Activated T-cell treated with anti-CD3 and anti-CD28 coated beads for 48 hours (primary cell): Measurements from ENCODE around the gene CD164L2.
"Not testable (repeated sequence)": the region's sequence is repeated elsewhere in the genome, so short reads cannot be mapped to it uniquely, and the experiment has no call there.

Experiments
- DNase-seq: peaks from one replicate; pipeline ENCODE4 v3.0.0-alpha.2; 2020; ENCODE audit warnings: low read depth

Gene CD164L2

DNA sequence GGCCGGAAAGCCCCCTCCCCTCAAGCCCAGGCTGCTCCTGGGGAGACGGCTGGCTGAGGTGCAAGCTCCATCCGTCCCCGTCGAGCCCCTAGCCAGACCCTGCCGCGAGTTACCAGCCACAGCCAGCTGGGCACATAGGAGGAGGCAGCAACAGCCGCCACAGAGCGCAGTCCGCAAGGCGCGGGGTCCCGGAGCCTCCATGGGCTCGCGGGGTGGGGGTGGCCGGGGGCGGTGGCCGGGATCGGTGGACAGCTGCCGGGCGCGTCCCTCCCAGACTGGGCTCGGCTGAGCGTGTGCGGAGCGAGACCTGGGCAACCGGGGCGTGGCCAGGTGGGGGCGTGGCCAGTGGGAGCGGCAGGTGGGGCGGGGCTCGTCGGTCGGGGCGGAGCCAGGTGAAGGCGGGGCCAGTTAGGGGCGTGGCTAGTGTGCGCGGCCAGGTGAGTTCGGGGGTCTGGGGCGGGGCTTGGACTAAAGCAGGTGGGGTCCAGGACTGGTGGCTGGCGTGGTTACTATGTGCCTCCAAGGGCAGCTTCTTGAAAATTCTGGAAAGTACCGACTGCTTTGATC is at the start of gene CD164L2:
CD164L2 (minus strand) TSS at position 295 of the 567 bp plus-strand sequence; CDS start at position 201, 94 bp downstream.
- DNase-seq = peak; percentile 46

DNA sequence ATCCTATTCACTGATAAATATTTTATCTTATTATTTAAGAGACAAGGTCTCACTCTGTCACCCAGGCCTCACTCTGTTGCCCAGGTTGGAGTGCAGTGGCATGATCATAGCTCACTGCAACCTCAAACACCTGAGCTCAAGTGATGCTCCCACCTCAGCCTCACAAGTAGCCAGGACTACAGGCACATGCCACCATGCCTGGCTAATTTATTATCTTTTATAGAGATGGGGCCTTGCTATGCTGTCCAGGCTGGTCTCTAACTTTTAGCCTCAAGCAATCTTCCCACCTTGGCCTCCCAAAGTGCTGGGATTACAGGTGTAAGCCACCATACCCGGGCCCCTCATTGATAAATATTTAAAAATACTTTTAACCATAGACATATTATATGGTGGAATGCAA is 49.6 kb upstream of the CD164L2 start:
- DNase-seq = not testable (repeated sequence)

DNA sequence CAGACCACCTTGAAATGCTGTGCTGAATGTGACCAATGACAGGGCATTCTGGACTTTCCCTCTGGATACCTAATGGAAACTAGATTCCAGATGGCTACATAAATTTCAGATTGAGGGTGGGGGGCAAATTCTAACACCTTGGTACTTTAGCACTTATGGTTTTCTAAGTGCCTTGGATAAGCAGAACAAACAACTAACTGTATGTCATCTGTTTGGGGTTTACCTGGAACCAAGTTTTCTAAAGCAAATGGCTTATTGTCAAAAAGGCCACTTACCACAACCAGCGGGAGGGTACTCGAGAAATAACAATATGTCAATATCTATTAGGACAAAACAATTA is 48.4 kb upstream of the CD164L2 start:
- no peak for DNase-seq

DNA sequence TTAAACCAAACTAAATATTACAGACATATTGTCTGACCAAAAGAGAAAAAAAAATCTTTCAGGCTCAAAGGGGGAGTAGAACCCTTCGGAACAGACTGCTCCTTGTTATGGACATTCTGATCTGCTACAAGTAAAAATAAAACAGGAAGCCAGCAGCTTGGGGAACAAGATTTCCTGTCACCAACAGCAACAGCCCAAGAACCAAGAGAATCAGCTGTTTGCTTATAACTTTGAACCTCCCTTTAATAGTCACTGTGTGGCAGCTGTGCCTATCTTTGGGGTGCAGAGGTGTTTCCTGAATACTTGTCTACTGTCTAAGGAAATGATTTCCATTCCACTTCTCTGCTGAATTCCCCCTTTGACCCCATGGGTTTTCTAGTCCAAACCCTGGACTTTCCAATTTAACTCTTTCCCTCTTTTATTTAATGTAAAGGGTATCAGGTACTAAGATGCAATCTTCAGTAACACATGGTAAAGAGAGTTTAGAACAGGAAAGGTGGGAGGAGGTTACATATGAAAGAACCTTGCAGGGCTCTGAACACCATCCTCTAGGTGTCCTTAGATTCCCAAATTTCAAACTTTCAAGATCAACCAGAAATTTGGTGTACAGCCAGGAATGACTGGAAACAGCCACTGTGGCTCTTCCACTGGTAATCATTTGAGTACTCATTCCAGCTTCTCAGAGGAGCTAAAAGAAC is 47.9 kb upstream of the CD164L2 start:
- no peak for DNase-seq

DNA sequence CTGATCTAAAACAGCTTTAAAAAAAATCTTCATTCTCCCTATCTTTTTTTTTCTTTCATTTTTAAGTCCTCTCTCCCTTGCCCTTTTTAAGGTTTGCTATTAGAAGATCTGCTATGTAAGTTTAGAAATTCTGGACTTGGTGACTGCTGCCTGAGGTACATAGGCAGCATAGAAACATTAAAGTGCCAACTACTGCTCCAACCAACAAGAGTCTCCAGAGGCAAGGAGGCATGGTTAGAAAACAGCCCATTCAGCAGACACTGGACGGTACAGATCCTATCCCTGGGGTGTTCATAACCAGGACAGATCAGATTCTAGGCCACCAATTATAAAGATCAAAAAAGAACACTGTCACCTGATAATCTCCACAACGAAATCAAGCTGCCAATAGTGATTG is 45.9 kb upstream of the CD164L2 start:
- DNase-seq = no peak

DNA sequence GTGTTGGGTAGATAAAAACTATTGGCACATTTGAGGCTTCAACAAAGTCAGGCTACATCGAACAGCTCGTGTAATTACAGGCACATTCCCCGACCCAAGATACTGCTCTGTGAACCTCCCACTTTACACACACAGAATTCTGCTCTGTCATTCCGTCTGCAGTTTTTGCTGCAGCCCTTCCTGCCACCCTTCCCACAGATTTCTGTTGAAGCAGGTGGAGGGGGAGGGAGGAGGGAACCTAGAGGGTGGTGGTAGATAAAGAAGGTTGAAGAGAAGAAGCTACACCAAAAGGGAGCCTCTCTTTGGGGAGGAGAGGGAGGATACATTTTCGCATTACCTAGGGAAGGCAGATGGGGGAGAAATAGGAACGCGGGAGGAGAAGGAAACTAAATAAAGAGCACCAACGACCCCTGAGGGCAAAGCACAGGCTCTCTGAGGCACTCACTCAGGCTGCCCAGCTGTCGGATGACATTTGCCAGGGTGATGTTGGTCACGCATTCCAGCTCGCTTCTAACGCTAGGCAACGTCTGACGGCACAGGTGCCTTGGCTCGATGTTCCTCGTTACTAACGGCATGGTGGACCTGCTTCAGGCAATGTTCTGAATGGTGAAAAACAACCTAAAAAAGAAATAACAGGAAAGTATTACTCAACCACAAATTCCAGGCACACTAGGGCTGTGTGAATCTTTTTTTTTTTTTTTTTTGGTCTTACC is 45.3 kb upstream of the CD164L2 start:
- peak; percentile 15 for DNase-seq

DNA sequence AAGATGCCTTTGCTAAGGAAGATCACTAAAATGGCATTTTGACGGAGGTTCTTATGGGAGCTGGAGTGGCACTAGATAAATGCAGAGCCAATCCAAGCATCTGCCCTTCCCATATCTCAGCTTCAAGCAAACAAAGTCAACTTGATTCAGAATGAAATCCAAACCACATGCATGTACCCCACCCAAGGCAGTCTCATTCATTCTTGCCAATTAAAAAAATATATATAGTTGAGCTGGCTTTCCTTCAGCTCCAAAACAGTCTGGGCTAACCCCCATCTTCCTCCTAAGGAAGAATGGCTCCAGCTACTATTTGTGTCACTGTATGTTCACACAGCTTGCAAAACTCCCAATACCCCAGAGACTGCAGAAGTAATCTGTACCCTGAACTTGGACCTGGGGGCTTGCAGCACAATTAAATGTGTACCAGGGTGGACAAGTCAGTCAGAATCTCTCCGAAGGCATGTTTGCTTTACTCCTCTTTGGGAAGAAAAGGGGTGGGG is 44.7 kb upstream of the CD164L2 start:
- DNase-seq = no peak

DNA sequence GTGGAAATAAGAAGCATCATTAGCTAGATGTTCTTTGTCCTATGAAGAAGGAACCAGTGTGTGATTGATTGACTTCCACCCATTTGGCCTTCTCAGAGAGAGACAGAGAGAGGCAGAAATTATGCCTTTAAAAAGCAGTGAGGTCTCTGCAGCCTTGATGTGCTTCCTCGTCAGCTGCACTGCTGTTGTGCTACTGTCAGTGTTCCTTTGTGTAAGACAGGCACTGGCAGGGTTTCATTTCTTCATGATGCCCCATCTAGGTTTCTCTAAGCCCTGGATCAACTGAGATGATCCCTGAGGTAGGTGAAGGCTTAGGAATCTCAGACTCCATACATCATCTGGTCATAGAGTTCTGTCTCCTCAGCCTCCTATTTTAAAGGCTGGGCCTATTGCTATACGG is 44.2 kb upstream of the CD164L2 start:
- DNase-seq = no peak

DNA sequence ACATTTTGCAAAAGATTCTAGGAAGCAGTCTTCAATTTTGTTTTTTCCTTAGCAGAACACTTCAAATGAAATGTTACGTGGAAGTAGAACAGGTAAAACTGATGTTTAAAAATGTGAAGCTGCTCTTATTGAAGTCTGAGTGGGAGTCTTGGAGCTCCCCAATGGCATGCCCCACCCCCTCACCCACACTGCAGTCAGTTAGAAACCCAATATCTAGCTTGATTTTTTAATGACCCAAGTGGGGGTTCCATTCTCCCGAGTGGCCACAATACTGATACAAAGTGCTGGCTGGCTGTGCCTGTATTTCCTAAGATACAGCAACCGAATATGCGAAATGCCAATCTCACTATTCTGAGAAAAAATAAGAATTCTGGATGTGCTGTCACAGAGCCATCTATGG is 40.6 kb upstream of the CD164L2 start:
- no peak for DNase-seq

DNA sequence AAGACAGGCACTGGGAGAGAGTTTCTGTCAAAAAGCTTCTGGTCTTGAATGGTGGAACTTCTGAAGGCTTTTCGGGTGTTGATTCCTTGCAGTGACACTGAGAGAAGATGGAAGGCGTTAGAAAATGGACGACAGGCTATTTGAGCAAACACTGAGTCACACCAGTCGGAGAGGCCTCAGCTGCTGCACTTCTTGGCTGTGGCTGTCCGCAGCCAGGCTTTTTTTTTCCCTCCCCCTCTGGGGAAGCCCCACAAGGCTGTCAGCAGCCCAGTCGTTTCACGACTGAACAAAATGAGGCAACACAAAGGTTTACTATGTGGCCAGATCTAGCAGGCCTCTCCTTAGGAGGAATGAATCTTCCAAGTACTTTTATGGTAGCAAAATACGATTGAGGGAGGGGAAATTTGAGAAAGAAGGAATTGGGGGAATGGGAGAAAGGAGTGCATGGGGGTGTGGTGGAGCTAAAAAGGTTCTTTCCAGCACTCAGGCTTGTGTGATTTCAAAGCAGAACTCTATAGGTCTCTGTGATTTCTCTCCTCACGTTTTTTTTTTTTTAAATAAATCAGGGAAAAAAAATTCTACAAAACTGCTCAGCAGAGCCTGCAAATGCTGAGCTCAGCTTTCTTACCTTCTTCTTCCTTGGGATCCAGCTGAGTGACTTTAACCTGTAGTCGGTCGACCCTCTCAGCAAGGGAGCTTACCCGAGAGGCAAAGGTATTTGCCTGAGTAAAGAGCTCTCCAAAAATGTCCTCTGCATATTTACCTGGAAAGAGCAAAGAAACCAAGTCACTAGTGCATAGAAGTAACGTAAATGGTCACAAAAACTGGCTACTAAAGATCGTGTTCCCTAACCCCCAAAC is 35.4 kb upstream of the CD164L2 start:
- peak; percentile 60 for DNase-seq

DNA sequence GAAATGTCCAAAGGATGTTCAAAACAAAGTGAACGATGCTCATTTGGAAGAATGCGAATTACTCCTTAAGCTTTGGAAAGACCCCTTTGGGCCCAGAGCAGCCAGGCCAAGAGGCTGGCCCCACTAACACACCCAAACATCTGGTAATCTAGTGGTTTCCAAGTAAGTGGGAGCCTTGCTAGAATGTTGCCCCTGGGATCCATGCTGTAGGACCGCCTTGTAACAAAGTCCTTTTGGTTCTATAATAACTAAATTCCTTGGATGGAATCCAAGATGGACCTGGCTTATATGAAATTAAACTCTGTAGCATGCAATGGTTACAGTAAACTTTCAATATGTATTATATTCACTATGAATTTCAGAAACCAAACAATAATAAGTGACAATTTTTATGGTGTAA is 34.6 kb upstream of the CD164L2 start:
- DNase-seq = no peak

DNA sequence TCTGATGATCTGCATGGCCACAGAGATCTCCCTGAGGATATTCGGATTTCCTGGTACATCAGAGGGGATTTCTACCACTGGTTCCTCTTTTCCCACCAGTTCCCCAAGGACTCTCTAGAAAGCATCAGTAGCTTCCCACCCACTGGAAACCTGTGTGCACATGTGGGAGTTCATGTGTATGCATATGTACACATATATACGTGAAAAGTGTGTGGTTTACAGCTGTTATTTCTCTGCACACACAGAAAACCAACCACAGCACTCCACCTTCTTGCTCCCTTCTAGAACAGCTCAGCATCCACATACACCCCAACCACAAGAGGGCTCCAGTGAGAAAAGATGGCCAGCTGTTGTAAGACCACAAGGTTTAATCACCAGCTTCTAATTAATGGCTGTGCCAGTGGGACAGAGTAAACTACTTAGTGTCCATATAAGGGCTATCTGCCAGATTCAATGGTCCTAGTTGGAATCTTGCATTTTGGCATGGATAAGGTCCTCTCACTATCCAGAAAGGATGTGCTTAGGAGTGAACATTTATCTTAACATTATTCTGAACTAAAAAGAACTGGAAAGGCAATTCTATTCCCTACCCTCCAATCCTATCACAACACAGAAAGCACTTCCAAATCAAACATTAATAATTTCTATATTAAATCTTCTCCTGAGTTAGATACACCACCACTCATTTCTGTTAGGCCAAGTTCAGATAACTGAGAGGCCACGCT is 33.4 kb upstream of the CD164L2 start:
- peak; percentile 18 for DNase-seq

DNA sequence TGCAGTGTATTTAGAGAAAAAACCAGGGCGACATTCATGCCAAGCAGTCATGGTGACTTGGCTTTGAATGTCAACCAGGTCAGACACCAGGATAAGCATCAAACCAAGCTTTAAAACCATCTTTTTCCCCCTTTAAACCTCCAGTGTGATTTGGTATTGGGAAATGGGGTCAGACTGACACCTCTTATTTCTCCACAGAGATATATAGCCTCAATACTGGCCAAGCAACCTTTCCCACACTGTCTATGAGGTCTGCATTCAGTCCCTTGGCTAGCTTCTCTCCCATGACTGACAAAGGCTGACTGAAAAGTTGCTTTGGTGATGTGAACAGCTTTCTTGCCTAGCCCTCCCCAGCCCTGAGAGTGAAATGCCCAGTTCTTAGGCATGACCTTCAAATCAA is 31.0 kb upstream of the CD164L2 start:
- DNase-seq = no peak

DNA sequence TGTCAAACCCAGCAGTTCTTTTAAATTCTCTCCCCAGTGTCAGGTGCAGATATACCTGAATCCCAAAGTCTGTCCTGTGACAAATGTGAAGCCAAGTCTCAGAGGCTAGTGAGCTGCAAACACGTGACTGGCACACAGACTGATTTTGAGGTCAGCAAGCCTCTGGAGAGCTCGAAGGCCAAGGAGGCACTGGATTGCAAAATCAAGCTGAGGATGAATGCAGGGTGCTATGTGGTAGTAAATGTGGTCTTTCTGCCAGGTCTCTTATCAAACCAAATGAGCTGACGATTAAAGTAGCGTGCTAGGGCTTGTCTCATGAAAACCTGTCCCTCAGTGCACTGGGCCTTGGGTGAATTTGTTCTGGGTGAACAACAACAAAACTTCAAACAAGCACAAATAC is 29.9 kb upstream of the CD164L2 start:
- no peak for DNase-seq

DNA sequence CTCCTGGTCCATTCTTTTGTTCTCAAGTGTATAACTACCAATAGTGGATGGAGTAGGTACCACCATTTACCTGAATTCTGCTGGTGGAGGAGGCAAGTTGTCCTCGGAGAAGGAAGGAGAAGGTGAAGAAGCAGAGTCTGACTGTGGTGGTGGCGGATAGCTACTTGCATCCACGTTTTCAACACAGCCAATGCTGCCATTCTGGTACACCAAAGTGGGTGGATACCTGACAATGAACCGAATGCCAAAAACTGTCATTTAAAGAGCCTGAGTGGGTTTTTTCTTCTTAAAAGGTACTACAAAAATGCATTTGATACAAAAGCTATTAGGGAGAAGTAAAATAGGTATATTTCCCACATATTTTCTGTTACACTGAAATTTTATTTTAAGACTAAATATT is 29.4 kb upstream of the CD164L2 start:
- no peak for DNase-seq

DNA sequence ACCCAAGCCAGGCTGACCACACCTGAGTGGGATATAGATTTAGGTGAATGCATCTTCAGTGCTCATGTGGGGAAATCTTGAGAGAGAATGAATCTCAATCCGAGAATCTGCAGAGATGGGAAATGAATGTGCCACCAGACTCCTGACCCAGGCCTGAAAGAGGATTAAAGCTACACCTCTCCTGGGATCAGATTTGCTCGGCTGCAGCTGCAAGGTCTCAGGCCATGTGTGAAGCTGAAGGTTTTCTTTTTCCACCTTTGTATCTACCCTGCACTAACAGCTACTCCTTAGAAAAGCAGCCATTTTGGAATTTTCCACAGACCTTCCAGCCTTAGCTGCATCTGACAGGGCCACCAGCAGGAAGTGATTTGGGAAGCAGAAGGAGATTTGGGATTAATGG is 27.6 kb upstream of the CD164L2 start:
- DNase-seq = no peak

DNA sequence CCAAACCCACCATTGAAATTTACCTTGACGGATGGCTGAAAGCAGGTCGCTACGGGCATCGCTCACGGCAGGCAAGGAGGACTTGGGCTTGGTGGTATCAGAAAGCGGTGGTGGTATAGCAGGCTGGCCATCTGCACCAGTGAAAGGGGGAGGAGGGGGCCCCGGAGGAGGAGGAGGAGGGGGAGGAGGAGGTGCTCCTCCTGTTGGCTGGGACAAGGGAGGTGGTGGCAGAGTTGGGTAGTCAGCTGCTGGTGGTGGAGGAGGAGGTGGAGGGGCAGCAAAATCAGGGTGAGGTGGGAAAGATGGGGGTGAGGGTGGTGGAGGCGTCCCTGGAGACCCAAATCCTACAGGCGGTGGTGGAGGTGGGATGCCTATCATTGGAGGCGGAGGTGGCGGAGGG is 26.5 kb upstream of the CD164L2 start:
- no peak for DNase-seq

DNA sequence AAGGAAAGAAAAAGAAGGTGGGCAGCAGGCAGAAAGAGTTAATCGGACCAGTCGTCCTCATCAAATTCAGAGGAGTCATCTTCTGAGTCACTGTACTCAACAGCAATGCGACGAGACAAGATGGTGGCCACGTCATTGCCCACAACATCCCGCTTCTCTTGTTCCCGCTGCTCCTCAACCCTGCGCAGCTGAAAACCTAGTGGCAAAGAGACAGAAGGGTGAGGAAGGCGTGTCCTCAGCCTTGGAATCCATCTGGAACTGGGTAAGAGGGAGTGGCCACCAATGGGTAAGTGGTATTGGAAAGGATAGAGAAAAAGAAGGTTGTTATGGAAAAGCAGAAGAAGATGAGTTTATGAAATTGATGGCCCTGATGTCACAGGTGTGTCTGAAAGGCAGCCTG is 25.0 kb upstream of the CD164L2 start:
- DNase-seq = no peak

DNA sequence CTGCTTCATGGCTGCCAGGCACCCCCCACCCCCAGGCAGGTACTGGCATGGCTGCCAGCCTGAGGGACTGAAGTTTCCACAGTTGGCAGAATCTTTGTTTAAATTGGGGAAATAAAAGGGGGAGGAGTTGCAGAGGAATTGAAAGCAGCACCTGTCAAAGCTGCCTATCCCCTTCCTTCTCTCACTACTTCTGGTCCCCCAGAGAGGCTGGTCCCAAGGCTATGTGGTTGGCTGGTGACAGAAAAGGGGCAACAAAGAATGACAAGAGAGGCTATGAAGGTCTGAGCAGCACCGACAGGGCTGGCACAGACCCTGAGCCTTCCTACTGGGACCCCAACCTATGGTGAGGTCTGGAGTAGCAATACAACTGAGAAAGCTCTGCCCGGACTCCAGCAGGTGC is 23.7 kb upstream of the CD164L2 start:
- not testable (repeated sequence) for DNase-seq

DNA sequence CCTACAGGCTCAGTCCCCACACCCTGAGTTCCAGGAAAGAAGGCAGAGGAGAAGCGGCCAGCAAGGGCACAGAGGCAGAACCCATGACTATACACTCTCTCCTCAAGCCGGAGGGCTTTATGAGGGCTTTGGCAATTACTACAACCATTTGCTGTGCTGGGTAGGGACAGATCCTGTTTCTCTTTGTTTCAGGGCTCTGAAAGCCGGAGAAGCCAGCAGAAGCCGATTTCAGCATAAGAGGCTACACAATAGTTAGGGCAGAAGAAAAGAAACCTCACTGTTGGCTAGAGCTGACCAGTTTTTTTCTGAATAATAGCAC is 23.2 kb upstream of the CD164L2 start:
- DNase-seq = no peak

DNA sequence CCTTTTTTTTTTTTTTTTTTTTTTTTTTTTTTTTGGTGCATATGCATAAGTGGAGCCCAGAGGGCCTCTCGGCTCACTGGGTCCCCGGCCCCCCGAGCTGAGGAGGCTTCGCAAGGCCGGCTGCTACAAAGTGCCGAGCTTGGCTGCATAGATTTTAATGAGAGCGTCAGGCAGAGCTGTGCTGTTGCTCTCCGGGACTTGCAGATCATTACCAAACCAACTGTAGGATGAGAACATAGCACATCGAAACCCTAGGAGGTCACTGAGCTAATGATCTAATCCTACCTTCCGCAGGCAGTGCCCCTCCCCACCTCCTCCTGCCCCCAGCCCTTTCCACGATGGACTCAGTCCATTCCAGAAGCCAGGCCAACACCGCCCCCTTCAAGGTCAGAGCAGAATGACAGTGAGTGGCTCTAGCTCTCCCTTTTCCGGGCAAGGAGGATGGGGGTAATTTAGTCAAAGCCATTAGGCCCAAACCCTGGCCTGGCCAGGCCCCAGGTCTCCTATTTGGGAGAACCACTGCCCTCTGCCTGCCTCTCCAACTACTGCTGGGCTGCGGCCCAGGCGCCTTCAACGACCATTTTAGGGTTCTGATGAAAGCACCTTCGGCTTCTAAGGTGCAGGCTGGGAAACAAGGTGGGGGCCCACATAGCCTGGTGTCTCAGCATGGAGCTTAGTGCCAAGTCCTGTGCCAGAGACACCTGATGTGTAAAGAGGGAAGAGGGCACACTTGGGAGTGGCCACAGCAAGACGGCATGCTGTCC is 22.6 kb upstream of the CD164L2 start:
- DNase-seq = not testable (repeated sequence)
